ENCODE measurements around the gene ARHGAP31.

GRCh38 chr3:119401069-119401468 is 106.9 kb downstream of the ARHGAP31 start:
- TF ChIP-seq ZNF274 (IDR thresholded peaks at IDR 0.05; ENCODE audit: low read depth, low read length), result no peak
- no peak for TF ChIP-seq SUZ12 (IDR thresholded peaks at IDR 0.05; ENCODE audit: extremely low read depth, insufficient read depth, insufficient read length)
- TF ChIP-seq YY1 (IDR thresholded peaks at IDR 0.05; ENCODE audit: insufficient read depth, insufficient read length), result no peak
